ENCODE data around the gene MROH9.

Gene MROH9

DNA sequence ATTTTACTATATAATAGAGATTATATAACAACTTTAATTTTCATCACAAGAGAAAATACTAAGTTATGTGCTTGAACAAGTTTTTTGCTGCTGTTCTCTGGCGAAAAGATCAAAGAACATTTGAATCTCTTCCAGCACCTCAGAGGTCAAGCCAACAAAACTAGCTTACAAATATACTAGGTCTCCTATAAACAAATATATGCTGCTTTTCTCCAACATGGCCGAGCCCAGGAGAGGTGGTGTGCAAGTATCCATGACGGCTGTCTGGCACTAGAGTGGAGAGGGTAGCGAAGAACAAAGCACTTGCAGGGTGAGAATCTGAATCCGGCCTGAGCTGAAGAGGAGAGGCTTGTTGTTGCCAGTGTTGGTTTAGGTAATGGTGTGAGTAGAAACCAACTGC, 147.9 kb downstream of the MROH9 start:
- Histone ChIP-seq H3K27me3 (ENCODE audit: insufficient read depth, low read length) (no peaks in the 10 kb centered on the region), H3K36me3 (ENCODE audit: insufficient read depth, low read length) (no peaks in the 10 kb centered on the region), H3K9me3 (ENCODE audit: insufficient read depth, low read depth, low read length) (no peaks in the 10 kb centered on the region), H3K4me1 (ENCODE audit: insufficient read depth, low read length) (no peaks in the 10 kb centered on the region), H3K4me3 (ENCODE audit: low read length) (no peak overlapping the region), H3K27ac (ENCODE audit: low read depth, low read length) (no peak overlapping the region), H3K9ac (ENCODE audit: low read depth, low read length) (no peak overlapping the region)
- 93% methylated on average over 5 of the region's 5 CpGs for WGBS

DNA sequence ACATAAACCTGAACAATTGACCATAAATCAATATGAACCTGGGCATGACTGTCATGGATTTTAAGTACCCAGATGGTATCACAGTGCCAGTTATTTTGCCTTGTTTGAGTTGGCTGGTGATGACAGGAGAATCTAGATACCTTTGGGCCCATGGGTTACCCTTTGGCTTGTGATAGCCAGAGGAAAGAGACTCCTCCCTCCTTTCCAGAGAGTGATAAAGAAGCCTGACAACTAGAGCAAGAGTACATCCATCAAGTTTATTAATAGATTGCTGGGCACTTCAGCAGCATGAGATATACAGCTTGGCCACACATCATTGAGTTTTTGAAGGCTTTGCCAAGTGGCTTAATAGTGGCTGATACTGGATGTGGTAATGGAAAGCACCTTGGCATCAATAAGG, 148.8 kb downstream of the MROH9 start:
- H3K27ac ChIP-seq (ENCODE audit: low read depth, low read length): no peak overlapping the region
- no peak overlapping the region for H3K9ac ChIP-seq (ENCODE audit: low read depth, low read length)
- H3K27me3 ChIP-seq (ENCODE audit: insufficient read depth, low read length): no peaks in the 10 kb centered on the region
- H3K36me3 ChIP-seq (ENCODE audit: insufficient read depth, low read length): no peaks in the 10 kb centered on the region
- H3K4me1 ChIP-seq (ENCODE audit: insufficient read depth, low read length): no peaks in the 10 kb centered on the region
- no peaks in the 10 kb centered on the region for H3K9me3 ChIP-seq (ENCODE audit: insufficient read depth, low read depth, low read length)
- H3K4me3 ChIP-seq (ENCODE audit: low read length): no peak overlapping the region

DNA sequence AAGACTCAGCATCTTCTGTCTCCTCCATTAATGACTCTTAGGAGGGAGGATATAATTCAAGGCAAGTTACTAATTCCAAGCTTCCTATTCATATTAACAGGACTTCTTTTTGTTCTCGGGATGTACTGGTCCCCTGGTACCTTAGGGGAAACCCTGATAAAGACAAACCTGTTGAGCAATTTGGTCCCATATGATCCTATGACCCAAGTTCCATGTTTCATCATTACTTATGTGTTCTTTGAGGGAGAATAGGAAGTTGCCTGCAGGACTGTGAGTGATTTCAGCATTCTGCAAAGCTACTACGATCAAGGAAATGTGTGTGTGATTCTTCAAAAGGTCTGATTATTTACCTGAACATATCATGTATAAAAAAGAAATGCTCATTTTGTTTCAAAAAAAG, 149.5 kb downstream of the MROH9 start:
- Histone ChIP-seq H3K9ac (ENCODE audit: low read depth, low read length) (no peak overlapping the region), H3K27me3 (ENCODE audit: insufficient read depth, low read length) (no peaks in the 10 kb centered on the region), H3K27ac (ENCODE audit: low read depth, low read length) (no peak overlapping the region), H3K9me3 (ENCODE audit: insufficient read depth, low read depth, low read length) (no peaks in the 10 kb centered on the region), H3K36me3 (ENCODE audit: insufficient read depth, low read length) (no peaks in the 10 kb centered on the region), H3K4me3 (ENCODE audit: low read length) (no peak overlapping the region), H3K4me1 (ENCODE audit: insufficient read depth, low read length) (no peaks in the 10 kb centered on the region)
- WGBS: 96% methylated on average over 2 of the region's 2 CpGs

DNA sequence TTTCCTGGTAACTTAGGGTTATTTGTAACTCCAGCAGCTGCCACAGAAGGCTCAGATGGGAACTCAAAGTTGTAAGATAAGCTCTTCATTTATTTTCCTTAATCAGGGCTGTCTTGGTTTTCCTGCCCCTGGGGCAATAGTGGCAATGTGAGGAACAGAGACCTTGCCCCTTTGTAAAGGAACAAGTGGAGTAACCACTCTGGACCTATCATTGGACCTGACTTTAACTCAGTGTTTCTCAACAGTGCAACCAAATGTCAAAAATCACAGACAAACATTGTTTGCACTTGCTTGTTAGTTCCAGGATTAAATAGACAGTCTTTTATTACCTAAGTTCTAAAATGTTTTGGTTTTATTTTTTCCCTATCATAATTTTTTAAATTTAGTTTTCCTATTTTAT, 152.6 kb downstream of the MROH9 start:
- H3K4me3 ChIP-seq (ENCODE audit: low read length): no peak overlapping the region
- H3K36me3 ChIP-seq (ENCODE audit: insufficient read depth, low read length): no peaks in the 10 kb centered on the region
- H3K27ac ChIP-seq (ENCODE audit: low read depth, low read length): no peak overlapping the region
- no peaks in the 10 kb centered on the region for H3K9me3 ChIP-seq (ENCODE audit: insufficient read depth, low read depth, low read length)
- H3K9ac ChIP-seq (ENCODE audit: low read depth, low read length): no peak overlapping the region
- H3K4me1 ChIP-seq (ENCODE audit: insufficient read depth, low read length): no peaks in the 10 kb centered on the region
- no peaks in the 10 kb centered on the region for H3K27me3 ChIP-seq (ENCODE audit: insufficient read depth, low read length)

DNA sequence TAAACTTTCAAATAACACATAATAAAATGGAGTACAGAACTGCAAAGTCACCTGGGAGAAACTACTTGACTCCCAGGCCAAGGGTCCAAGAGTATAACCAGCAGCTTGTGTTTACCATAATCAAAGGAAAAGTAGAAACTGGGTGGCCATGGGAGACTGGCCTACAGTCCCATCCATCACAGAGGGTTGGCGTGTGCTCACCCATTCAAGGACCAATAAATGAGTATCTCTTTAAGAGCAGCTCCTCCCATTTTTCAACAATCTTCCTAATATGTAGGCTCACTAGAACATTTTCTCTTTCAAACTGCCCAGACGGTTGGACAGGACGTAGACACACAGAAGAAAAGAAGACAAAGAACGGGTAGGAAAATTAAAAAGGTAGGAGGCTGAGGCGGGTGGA, 155.3 kb downstream of the MROH9 start, which contains the start of gene FMO3:
FMO3 (plus strand) TSS at position 302 of the 400 bp plus-strand sequence. CDS start 1,754 bp downstream, outside the sequence.
- Histone ChIP-seq H3K36me3 (ENCODE audit: insufficient read depth, low read length) (no peaks in the 10 kb centered on the region), H3K27me3 (ENCODE audit: insufficient read depth, low read length) (no peaks in the 10 kb centered on the region), H3K4me3 (ENCODE audit: low read length) (no peak within 1 kb of the TSS), H3K4me1 (ENCODE audit: insufficient read depth, low read length) (no peaks in the 10 kb centered on the region), H3K9me3 (ENCODE audit: insufficient read depth, low read depth, low read length) (no peaks in the 10 kb centered on the region), H3K9ac (ENCODE audit: low read depth, low read length) (no peak within 1 kb of the TSS), H3K27ac (ENCODE audit: low read depth, low read length) (no peak within 1 kb of the TSS)
- 94% methylated on average over 5 of the region's 5 CpGs for WGBS

DNA sequence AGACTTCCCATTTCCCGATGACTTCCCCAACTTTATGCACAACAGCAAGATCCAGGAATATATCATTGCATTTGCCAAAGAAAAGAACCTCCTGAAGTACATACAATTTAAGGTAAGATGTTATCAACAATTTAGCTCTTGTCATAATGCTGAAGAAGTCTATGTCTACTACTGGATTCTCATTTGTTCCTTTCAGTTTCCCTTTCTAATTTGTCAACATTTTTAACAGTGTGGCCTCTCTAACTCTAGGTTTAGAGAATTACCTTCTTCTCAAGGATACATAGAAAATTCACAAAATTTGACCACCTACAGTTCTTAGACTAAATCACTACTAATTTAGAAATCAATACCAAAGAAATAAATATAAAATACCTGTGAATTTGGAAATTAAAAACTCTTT, 168.5 kb downstream of the MROH9 start:
- Histone ChIP-seq H3K27me3 (ENCODE audit: insufficient read depth, low read length) (no peaks in the 10 kb centered on the region), H3K9me3 (ENCODE audit: insufficient read depth, low read depth, low read length) (no peaks in the 10 kb centered on the region), H3K27ac (ENCODE audit: low read depth, low read length) (no peak overlapping the region), H3K9ac (ENCODE audit: low read depth, low read length) (no peak overlapping the region), H3K4me1 (ENCODE audit: insufficient read depth, low read length) (no peaks in the 10 kb centered on the region), H3K4me3 (ENCODE audit: low read length) (no peak overlapping the region), H3K36me3 (ENCODE audit: insufficient read depth, low read length) (no peaks in the 10 kb centered on the region)
- 97% methylated on average over 1 of the region's 1 CpG for WGBS

DNA sequence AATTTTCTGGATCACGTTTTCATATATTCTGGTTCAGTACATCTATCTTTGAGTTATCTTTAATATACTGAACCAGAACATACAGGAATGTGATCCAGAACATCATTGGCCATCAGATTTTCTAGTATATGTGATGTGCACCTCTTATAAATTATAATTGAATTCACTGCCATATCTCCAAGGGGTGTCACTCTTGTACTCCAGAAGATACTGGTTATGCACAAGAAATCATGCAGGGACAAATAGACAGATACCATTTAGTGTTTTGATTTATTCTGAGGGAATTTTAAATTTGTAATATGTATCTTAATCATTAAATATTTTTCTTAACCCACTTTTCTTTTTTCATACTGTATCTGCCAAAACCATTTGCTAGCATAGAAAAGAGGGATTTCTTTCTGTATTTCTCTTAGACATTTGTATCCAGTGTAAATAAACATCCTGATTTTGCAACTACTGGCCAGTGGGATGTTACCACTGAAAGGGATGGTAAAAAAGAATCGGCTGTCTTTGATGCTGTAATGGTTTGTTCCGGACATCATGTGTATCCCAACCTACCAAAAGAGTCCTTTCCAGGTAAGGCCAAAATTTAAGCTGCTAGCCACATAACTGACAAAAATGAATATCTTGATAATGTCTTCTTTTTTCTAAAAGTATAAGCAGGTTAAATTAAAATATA, 172.1 kb downstream of the MROH9 start:
- H3K27me3 ChIP-seq (ENCODE audit: insufficient read depth, low read length): no peaks in the 10 kb centered on the region
- no peak overlapping the region for H3K27ac ChIP-seq (ENCODE audit: low read depth, low read length)
- WGBS: 100% methylated on average over 1 of the region's 3 CpGs
- H3K4me1 ChIP-seq (ENCODE audit: insufficient read depth, low read length): no peaks in the 10 kb centered on the region; the same call in 1 of the 2 replicates
- H3K4me3 ChIP-seq (ENCODE audit: low read length): no peak overlapping the region
- H3K9ac ChIP-seq (ENCODE audit: low read depth, low read length): no peak overlapping the region
- no peaks in the 10 kb centered on the region for H3K36me3 ChIP-seq (ENCODE audit: insufficient read depth, low read length)
- H3K9me3 ChIP-seq (ENCODE audit: insufficient read depth, low read depth, low read length): no peaks in the 10 kb centered on the region

DNA sequence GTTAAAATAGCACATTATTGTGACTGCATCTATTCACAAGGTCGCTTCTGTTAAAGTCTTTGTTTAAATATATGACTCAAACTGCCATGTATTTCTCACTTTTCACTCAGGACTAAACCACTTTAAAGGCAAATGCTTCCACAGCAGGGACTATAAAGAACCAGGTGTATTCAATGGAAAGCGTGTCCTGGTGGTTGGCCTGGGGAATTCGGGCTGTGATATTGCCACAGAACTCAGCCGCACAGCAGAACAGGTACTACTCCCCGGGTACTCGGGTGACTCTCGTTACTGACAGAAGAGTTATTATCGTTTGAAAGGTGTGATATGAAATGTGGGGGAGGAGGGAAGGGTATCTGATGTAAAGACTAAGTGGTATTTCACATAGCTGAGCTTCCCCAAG, 172.6 kb downstream of the MROH9 start:
- Histone ChIP-seq H3K4me1 (ENCODE audit: insufficient read depth, low read length) (no peaks in the 10 kb centered on the region; the same call in 1 of the 2 replicates), H3K4me3 (ENCODE audit: low read length) (no peak overlapping the region), H3K9ac (ENCODE audit: low read depth, low read length) (no peak overlapping the region), H3K27me3 (ENCODE audit: insufficient read depth, low read length) (no peaks in the 10 kb centered on the region), H3K36me3 (ENCODE audit: insufficient read depth, low read length) (no peaks in the 10 kb centered on the region), H3K9me3 (ENCODE audit: insufficient read depth, low read depth, low read length) (no peaks in the 10 kb centered on the region), H3K27ac (ENCODE audit: low read depth, low read length) (no peak overlapping the region)
- WGBS: 89% methylated on average over 7 of the region's 8 CpGs

DNA sequence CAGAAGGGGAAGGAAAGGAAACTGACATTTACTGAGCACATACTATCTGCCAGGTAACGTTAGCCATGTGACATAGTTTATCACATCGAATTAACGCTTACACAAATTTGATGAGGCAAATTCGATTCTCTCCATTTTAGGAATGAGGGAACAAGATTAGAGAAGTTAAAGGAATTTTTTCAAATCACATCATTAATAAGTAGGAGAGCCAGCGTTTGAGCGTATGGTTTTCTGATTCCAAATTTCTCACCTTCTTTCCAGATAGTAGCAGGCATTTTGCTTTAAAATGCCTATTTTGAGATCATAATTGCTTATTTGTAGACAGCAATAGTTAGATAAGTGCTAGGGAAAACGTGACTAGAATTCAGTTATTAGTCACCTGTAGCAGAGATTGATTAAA, 174.6 kb downstream of the MROH9 start:
- H3K4me1 ChIP-seq (ENCODE audit: insufficient read depth, low read length): no peaks in the 10 kb centered on the region; the same call in 1 of the 2 replicates
- 93% methylated on average over 7 of the region's 7 CpGs for WGBS
- H3K4me3 ChIP-seq (ENCODE audit: low read length): no peak overlapping the region

DNA sequence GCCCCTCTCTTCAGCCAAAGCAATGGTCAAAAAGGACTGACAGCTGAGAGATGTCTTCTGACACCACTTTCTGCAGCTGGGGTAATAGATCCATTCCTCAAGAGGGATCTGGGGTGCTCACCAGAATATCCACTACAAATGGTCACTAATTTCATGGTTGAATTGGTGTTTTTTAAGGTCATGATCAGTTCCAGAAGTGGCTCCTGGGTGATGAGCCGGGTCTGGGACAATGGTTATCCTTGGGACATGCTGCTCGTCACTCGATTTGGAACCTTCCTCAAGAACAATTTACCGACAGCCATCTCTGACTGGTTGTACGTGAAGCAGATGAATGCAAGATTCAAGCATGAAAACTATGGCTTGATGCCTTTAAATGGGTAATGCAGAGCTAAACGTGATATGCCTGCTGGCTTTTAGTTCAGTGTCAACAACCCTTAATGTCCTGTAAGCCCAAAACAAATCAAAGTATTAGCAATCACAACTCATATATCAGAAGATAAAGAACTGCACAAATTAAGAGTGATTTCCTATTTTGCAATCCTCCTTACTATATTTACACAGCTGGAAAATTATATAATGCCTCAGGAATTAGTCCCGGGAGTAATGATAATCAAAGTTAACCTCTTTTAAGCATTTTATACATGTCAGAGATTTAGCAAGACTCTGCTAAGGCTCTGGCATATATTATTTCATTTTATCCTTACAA, 175.4 kb downstream of the MROH9 start:
- WGBS: 97% methylated on average over 7 of the region's 7 CpGs
- Histone ChIP-seq H3K9me3 (ENCODE audit: insufficient read depth, low read depth, low read length) (no peaks in the 10 kb centered on the region), H3K4me1 (ENCODE audit: insufficient read depth, low read length) (no peaks in the 10 kb centered on the region; the same call in 1 of the 2 replicates), H3K27ac (ENCODE audit: low read depth, low read length) (no peak overlapping the region), H3K4me3 (ENCODE audit: low read length) (no peak overlapping the region), H3K36me3 (ENCODE audit: insufficient read depth, low read length) (no peaks in the 10 kb centered on the region), H3K27me3 (ENCODE audit: insufficient read depth, low read length) (no peaks in the 10 kb centered on the region), H3K9ac (ENCODE audit: low read depth, low read length) (no peak overlapping the region)

More for the DNA sequence above, 174.6 kb downstream of the MROH9 start:
- no peaks in the 10 kb centered on the region for H3K9me3 ChIP-seq (ENCODE audit: insufficient read depth, low read depth, low read length)
- H3K27me3 ChIP-seq (ENCODE audit: insufficient read depth, low read length): no peaks in the 10 kb centered on the region
- H3K9ac ChIP-seq (ENCODE audit: low read depth, low read length): no peak overlapping the region
- no peaks in the 10 kb centered on the region for H3K36me3 ChIP-seq (ENCODE audit: insufficient read depth, low read length)
- no peak overlapping the region for H3K27ac ChIP-seq (ENCODE audit: low read depth, low read length)

DNA sequence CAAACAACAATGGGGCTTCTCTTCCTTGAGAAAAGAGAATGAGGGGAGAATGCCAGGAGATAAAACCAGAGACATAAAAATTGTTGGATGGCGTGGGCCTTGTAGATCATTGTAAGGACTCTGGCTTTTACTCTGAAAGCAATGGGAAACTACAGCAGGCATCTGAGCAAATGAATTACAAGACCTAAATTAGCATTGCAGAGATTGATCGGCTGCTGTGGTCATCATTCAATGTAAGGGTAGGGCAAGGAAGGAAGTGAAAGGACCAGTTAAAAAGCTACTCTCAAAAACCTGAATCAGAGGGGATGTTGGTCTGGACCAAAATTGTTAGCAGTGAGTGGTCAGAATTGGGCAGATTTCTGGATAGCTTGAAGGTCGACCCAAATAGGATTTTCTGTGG, 176.8 kb downstream of the MROH9 start:
- no peaks in the 10 kb centered on the region for H3K9me3 ChIP-seq (ENCODE audit: insufficient read depth, low read depth, low read length)
- no peak overlapping the region for H3K9ac ChIP-seq (ENCODE audit: low read depth, low read length)
- no peaks in the 10 kb centered on the region for H3K36me3 ChIP-seq (ENCODE audit: insufficient read depth, low read length)
- no peak overlapping the region for H3K27ac ChIP-seq (ENCODE audit: low read depth, low read length)
- H3K27me3 ChIP-seq (ENCODE audit: insufficient read depth, low read length): no peaks in the 10 kb centered on the region
- no peak overlapping the region for H3K4me3 ChIP-seq (ENCODE audit: low read length)
- WGBS: 87% methylated on average over 3 of the region's 3 CpGs
- H3K4me1 ChIP-seq (ENCODE audit: insufficient read depth, low read length): no peaks in the 10 kb centered on the region; the same call in 1 of the 2 replicates
